Mesenchymal stem cell (in vitro differentiated cells and primary cell): ENCODE data around the gene SCO1.

Experiments used
- DNase-seq: peaks from one replicate; pipeline ENCODE4 v3.0.0-alpha.2; 2013
- H2AFZ ChIP-seq: one replicate; pipeline ENCODE4 v1.6.1; 2013; ENCODE audit warnings: low read depth, mild to moderate bottlenecking, control low read depth, inconsistent platforms, low read length, moderate library complexity
- H2AK5ac ChIP-seq: 2 replicates; pipeline ENCODE4 v1.6.1; 2013; ENCODE audit warnings: low read length, moderate library complexity, mild to moderate bottlenecking, inconsistent platforms; ENCODE audit not compliant: severe bottlenecking
- H2BK120ac ChIP-seq: one replicate; pipeline ENCODE4 v1.6.1; 2013; ENCODE audit warnings: low read depth, mild to moderate bottlenecking, inconsistent platforms, low read length, moderate library complexity
- H2BK12ac ChIP-seq, 2 experiments: one replicate each; pipeline ENCODE4 v1.6.1; 2013; ENCODE audit warnings: inconsistent platforms in 2 of 2, low read length in 2 of 2, mild to moderate bottlenecking in 2 of 2, moderate library complexity in 2 of 2, control low read depth in 1 of 2
- H2BK15ac ChIP-seq: one replicate; pipeline ENCODE4 v1.6.1; 2013; ENCODE audit warnings: mild to moderate bottlenecking, low read depth, inconsistent platforms; ENCODE audit not compliant: poor library complexity, severe bottlenecking
- H2BK5ac ChIP-seq: 2 replicates; pipeline ENCODE4 v1.6.1; 2013; ENCODE audit warnings: low read depth, mild to moderate bottlenecking, low read length, control low read depth, inconsistent platforms; ENCODE audit not compliant: poor library complexity, severe bottlenecking
- H3K14ac ChIP-seq, 2 experiments: one replicate each; pipeline ENCODE4 v1.6.1; 2013; ENCODE audit warnings: inconsistent platforms in 2 of 2, low read length in 2 of 2, control low read depth in 1 of 2, mild to moderate bottlenecking in 1 of 2, moderate library complexity in 1 of 2
- H3K18ac ChIP-seq, 2 experiments: one replicate each; pipeline ENCODE4 v1.6.1; 2013; ENCODE audit warnings: inconsistent platforms in 2 of 2, low read length in 2 of 2, control low read depth in 1 of 2, low read depth in 1 of 2, mild to moderate bottlenecking in 1 of 2
- H3K23ac ChIP-seq, 2 experiments: one replicate each; pipeline ENCODE4 v1.6.1; 2013; ENCODE audit warnings: inconsistent platforms in 2 of 2, low read length in 2 of 2, mild to moderate bottlenecking in 2 of 2, moderate library complexity in 2 of 2, control low read depth in 1 of 2
- H3K27ac ChIP-seq: 2 replicates; pipeline ENCODE4 v1.5.1; 2013; ENCODE audit warnings: mild to moderate bottlenecking, moderate library complexity, low read length, control low read depth, inconsistent platforms; ENCODE audit not compliant: poor library complexity, severe bottlenecking
- H3K27me3 ChIP-seq, 2 experiments: 2 replicates each; pipeline versions ENCODE4 v1.6.1 to v1.7.0; 2013; ENCODE audit warnings: low read length in 2 of 2, mild to moderate bottlenecking in 2 of 2, moderate library complexity in 2 of 2, control low read depth in 1 of 2, inconsistent platforms in 1 of 2; ENCODE audit not compliant: control insufficient read depth in 1 of 2, insufficient read depth in 1 of 2
- H3K36me3 ChIP-seq, 2 experiments: 2 replicates each; pipeline versions ENCODE4 v1.6.1 to v1.7.0; 2013; ENCODE audit warnings: low read length in 2 of 2, control low read depth in 1 of 2, inconsistent platforms in 1 of 2, low read depth in 1 of 2, mild to moderate bottlenecking in 1 of 2; ENCODE audit not compliant: insufficient read depth in 2 of 2, control insufficient read depth in 1 of 2
- H3K4ac ChIP-seq, 2 experiments: one replicate each; pipeline ENCODE4 v1.6.1; 2013; ENCODE audit warnings: inconsistent platforms in 2 of 2, low read length in 2 of 2, mild to moderate bottlenecking in 2 of 2, moderate library complexity in 2 of 2, control low read depth in 1 of 2, low read depth in 1 of 2
- H3K4me1 ChIP-seq: 2 replicates; pipeline ENCODE4 v1.6.1; 2013; ENCODE audit warnings: low read depth, low read length, control low read depth; ENCODE audit not compliant: control insufficient read depth, insufficient read depth
- H3K4me2 ChIP-seq: 2 replicates; pipeline ENCODE4 v1.6.1; 2013; ENCODE audit warnings: low read length, mild to moderate bottlenecking, inconsistent platforms; ENCODE audit not compliant: poor library complexity, severe bottlenecking
- H3K4me3 ChIP-seq, 2 experiments: 2 replicates each; pipeline versions ENCODE4 v1.5.1 to v1.7.0; 2013; ENCODE audit warnings: low read length in 2 of 2, mild to moderate bottlenecking in 2 of 2, control low read depth in 1 of 2, low read depth in 1 of 2; ENCODE audit not compliant: insufficient read depth in 1 of 2
- H3K79me1 ChIP-seq: replicated peaks from 2 replicates; pipeline ENCODE4 v1.6.1; 2013; ENCODE audit warnings: mild to moderate bottlenecking, control low read depth, low read length, inconsistent platforms; ENCODE audit not compliant: poor library complexity, severe bottlenecking
- H3K9ac ChIP-seq: 2 replicates; pipeline ENCODE4 v1.7.0; 2013; ENCODE audit warnings: mild to moderate bottlenecking, low read length, moderate library complexity
- H3K9me3 ChIP-seq: 2 replicates; pipeline ENCODE4 v1.7.0; 2013; ENCODE audit warnings: mild to moderate bottlenecking, low read length; ENCODE audit not compliant: control insufficient read depth
- H4K8ac ChIP-seq: one replicate; pipeline ENCODE4 v1.6.1; 2013; ENCODE audit warnings: inconsistent platforms, mild to moderate bottlenecking, low read length, moderate library complexity
- H4K91ac ChIP-seq: one replicate; pipeline ENCODE4 v1.6.1; 2013; ENCODE audit warnings: mild to moderate bottlenecking, low read length, inconsistent platforms
- WGBS: methylation state at CpG from one replicate; pipeline ENCODE4 v1.1.7; 2013; ENCODE audit warnings: mixed read lengths; 5-methylcytosine and 5-hydroxymethylcytosine counted together

SCO1 gene

GRCh38 chr17:10668775-10669174, 28.6 kb downstream of the SCO1 start:
- H2BK15ac ChIP-seq: no peak overlapping the region
- no peaks in the 10 kb centered on the region for H3K79me1 ChIP-seq
- H3K9me3 ChIP-seq: no peaks in the 10 kb centered on the region
- H3K23ac ChIP-seq: no peak overlapping the region
- no peak overlapping the region for H3K27ac ChIP-seq
- no peaks in the 10 kb centered on the region for H3K4me1 ChIP-seq
- WGBS: no CpG with 5 or more reads among the region's 1 CpG
- H2AK5ac ChIP-seq: no peak overlapping the region
- H2BK5ac ChIP-seq: no peak overlapping the region
- peak; percentile 58 for DNase-seq
- H3K27me3 ChIP-seq: no peaks in the 10 kb centered on the region
- H3K4me3 ChIP-seq: no peak overlapping the region
- no peak overlapping the region for H3K14ac ChIP-seq
- H4K91ac ChIP-seq: no peak overlapping the region
- H2AFZ ChIP-seq: no peak overlapping the region
- peaks cover 2 to 7% of the 10 kb centered on the region in 2 experiments for H3K36me3 ChIP-seq
- H2BK120ac ChIP-seq: no peak overlapping the region
- H4K8ac ChIP-seq: no peak overlapping the region
- H3K9ac ChIP-seq: no peak overlapping the region
- no peak overlapping the region for H3K4ac ChIP-seq
- H3K18ac ChIP-seq: no peak overlapping the region
- no peak overlapping the region for H3K4me2 ChIP-seq
- no peak overlapping the region for H2BK12ac ChIP-seq

- DNase-seq: no peak
- Histone ChIP-seq H3K79me1 (no peaks in the 10 kb centered on the region), H4K91ac (no peak overlapping the region), H3K9me3 (no peaks in the 10 kb centered on the region), H2AK5ac (no peak overlapping the region), H3K4ac (no peak overlapping the region), H3K9ac (no peak overlapping the region), H3K18ac (no peak overlapping the region), H2BK120ac (no peak overlapping the region), H2BK12ac (no peak overlapping the region), H2BK15ac (no peak overlapping the region), H3K14ac (no peak overlapping the region), H3K4me1 (no peaks in the 10 kb centered on the region), H2AFZ (no peak overlapping the region), H3K27me3 (no peaks in the 10 kb centered on the region), H3K4me2 (no peak overlapping the region), H3K27ac (no peak overlapping the region), H3K23ac (no peak overlapping the region), H2BK5ac (no peak overlapping the region), H3K4me3 (no peak overlapping the region), H3K36me3 (no peaks in the 10 kb centered on the region), H4K8ac (no peak overlapping the region)
- whole genome bisulfite sequencing: 96% methylated on average over 3 of the region's 5 CpGs
These were observed 30.4 kb downstream of the SCO1 start for GRCh38 chr17:10666906-10667305.

- no peak for DNase-seq
- H3K4me2 ChIP-seq: no peak overlapping the region
- 95% methylated on average over 9 of the region's 9 CpGs for WGBS
These were observed 32.8 kb downstream of the SCO1 start for GRCh38 chr17:10664571-10664970.

GRCh38 chr17:10663231-10663630, 34.1 kb downstream of the SCO1 start:
- H4K8ac ChIP-seq: no peak overlapping the region
- H3K14ac ChIP-seq: no peak overlapping the region
- H3K9ac ChIP-seq: no peak overlapping the region
- H2AK5ac ChIP-seq: no peak overlapping the region
- no peak for DNase-seq
- no peaks in the 10 kb centered on the region for H3K9me3 ChIP-seq
- H2BK120ac ChIP-seq: no peak overlapping the region
- no peak overlapping the region for H2BK5ac ChIP-seq
- H3K4me3 ChIP-seq: no peak overlapping the region
- no peak overlapping the region for H3K23ac ChIP-seq
- H3K4me2 ChIP-seq: no peak overlapping the region
- no peak overlapping the region for H3K27ac ChIP-seq
- H3K36me3 ChIP-seq: peaks cover 5% of the 10 kb centered on the region in 2 experiments
- no peak overlapping the region for H3K4ac ChIP-seq
- no peak overlapping the region for H4K91ac ChIP-seq
- no peaks in the 10 kb centered on the region for H3K4me1 ChIP-seq
- WGBS: 95% methylated on average over 6 of the region's 6 CpGs
- no peak overlapping the region for H3K18ac ChIP-seq
- H3K79me1 ChIP-seq: no peaks in the 10 kb centered on the region
- H2AFZ ChIP-seq: no peak overlapping the region
- no peaks in the 10 kb centered on the region for H3K27me3 ChIP-seq
- H2BK12ac ChIP-seq: no peak overlapping the region
- no peak overlapping the region for H2BK15ac ChIP-seq

More at GRCh38 chr17:10664571-10664970, 32.8 kb downstream of the SCO1 start:
- peaks cover 2 to 5% of the 10 kb centered on the region in 2 experiments for H3K36me3 ChIP-seq
- no peak overlapping the region for H3K18ac ChIP-seq
- H3K23ac ChIP-seq: no peak overlapping the region
- no peak overlapping the region for H3K4ac ChIP-seq
- H4K91ac ChIP-seq: no peak overlapping the region
- no peak overlapping the region for H2BK5ac ChIP-seq
- H3K9ac ChIP-seq: no peak overlapping the region
- H2AK5ac ChIP-seq: no peak overlapping the region
- no peak overlapping the region for H2AFZ ChIP-seq
- H3K9me3 ChIP-seq: no peaks in the 10 kb centered on the region
- H3K4me3 ChIP-seq: no peak overlapping the region
- H3K4me1 ChIP-seq: no peaks in the 10 kb centered on the region
- H2BK15ac ChIP-seq: no peak overlapping the region
- H3K79me1 ChIP-seq: no peaks in the 10 kb centered on the region
- H3K27ac ChIP-seq: no peak overlapping the region
- H2BK12ac ChIP-seq: no peak overlapping the region
- H3K14ac ChIP-seq: no peak overlapping the region
- no peak overlapping the region for H4K8ac ChIP-seq
- no peak overlapping the region for H2BK120ac ChIP-seq
- H3K27me3 ChIP-seq: no peaks in the 10 kb centered on the region
